CD4-positive, alpha-beta T cell treated with Interleukin-15 for 1 hour (primary cell): ENCODE data around the gene CAB39L.

Experiments used
- DNase-seq: peaks from one replicate; pipeline ENCODE4 v3.0.0-alpha.2; 2020

Gene CAB39L

GRCh38 chr13:49265822-49266221 is 178.0 kb downstream of the CAB39L start:
- DNase-seq: no peak

- DNase-seq: no peak
Measured at GRCh38 chr13:49262634-49263033, 181.2 kb downstream of the CAB39L start.

- no peak for DNase-seq
Measured at GRCh38 chr13:49259586-49259985, 184.3 kb downstream of the CAB39L start.
